OCI-LY3 (cell line): ENCODE results near the gene LCNL1.

Experiments
- CTCF ChIP-seq: fragments of 200-600, 300-600 bp; sonication (generic); IDR thresholded peaks from 2 replicates; pipeline ENCODE4 v1.5.1; 2014; ENCODE audit warnings: antibody characterized with exemption, low read length, low read depth
- EZH2phosphoT487 ChIP-seq: fragments of 200-600 bp; shearing (Covaris generic); IDR thresholded peaks from 2 replicates; pipeline ENCODE4 v1.6.1; 2018; ENCODE audit warnings: antibody characterized with exemption, mixed run types, low read depth

GRCh38 chr9:136969774-136970173 is 13.0 kb upstream of the LCNL1 start:
- TF ChIP-seq CTCF (no peak), EZH2phosphoT487 (no peak)
